Dedifferentiated amniotic fluid mesenchymal stem cell (primary cell): ENCODE results near the gene BCLAF1.
"Not testable (repeated sequence)": the region's sequence is repeated elsewhere in the genome, so short reads cannot be mapped to it uniquely, and the experiment has no call there.

ENCODE experiments used
- DNase-seq: peaks from one replicate; pipeline ENCODE4 v3.0.0-alpha.2; 2016; ENCODE audit errors: extremely low spot score

BCLAF1 gene

DNA sequence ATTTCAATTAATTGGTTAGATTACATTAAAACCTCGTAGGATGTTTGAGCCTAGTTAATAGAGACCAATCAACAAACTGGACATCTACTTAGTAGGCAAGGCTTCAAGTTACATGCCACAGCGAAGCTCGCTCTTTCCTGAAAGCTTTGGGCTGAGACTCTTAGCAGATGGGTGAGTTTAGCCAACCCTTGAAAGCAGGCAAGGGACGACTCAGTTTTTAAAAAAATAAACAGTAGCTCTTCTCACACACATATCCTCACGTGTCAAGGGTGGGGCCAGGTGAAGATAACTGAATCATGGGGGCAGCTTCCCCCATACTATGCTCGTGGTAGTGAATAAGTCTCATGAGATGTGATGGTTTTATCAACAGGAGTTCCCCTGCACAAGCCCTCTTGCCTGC lies 40.3 kb downstream of the BCLAF1 start:
- DNase-seq, result no peak

DNA sequence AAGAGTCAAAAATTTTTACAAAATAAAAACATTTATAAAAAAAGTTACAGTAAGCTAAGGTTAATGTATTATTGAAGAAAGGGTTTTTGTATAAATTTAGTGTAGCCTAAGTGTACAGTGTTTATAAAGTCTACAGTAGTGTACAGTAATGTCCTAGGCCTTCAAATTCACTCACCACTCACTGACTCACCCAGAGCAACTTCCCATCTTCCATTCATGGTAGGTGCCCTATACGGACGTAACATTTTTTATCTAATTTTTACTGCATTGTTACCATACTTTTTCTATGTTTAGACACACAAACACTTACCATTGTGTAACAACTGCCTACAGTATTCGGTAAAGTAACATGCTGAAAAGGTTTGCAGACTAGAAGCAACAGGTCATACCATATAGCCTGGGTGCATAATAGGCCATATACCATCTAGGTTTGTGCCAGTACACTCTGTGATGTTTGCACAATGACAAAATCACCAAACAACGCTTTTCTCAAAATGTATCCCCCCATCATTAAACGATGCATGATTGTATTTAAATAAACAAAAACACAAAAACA lies 45.5 kb downstream of the BCLAF1 start:
- no peak for DNase-seq

DNA sequence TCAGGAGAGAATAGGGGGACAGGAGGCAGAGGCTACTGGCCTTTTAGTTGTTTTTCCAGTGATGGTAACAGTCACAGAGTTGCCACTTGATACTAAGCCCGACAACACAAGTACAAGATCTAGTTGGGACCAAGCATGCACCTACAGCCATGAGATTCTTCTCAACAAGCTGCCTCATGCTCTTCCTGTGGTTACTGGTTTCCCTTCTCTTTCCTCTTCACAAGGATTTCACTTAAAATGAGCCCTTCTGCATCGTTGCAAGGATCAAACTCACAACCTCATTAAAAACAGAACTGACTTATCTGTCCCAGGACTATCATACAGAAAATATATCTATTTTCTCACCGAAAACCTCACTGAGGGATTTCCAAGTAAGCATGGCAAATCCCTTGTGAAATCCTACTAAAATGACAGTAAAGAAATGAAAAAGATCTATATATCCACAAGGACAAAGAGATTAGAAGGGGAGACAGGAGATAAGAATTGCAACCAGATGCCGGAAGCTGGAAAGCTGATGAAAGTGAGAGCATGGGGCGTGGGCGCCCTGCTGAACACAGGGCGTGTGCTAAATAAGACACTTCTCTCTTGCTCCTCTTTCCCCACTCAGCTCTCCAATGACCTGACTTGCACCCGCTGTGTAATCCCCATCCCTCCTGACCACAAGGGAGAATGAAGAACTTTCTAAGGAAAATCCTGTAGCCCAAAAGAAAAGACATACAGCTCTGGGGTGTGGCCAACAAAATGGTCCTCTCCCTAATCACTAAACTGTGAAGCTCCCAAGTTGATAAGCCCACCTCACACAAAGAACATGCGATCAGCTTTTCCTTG lies 53.0 kb downstream of the BCLAF1 start:
- no peak for DNase-seq

GRCh38 chr6:136235233-136235564 lies 54.4 kb downstream of the BCLAF1 start:
- DNase-seq, result no peak

GRCh38 chr6:136232701-136233100 lies 56.9 kb downstream of the BCLAF1 start:
- DNase-seq, result no peak

DNA sequence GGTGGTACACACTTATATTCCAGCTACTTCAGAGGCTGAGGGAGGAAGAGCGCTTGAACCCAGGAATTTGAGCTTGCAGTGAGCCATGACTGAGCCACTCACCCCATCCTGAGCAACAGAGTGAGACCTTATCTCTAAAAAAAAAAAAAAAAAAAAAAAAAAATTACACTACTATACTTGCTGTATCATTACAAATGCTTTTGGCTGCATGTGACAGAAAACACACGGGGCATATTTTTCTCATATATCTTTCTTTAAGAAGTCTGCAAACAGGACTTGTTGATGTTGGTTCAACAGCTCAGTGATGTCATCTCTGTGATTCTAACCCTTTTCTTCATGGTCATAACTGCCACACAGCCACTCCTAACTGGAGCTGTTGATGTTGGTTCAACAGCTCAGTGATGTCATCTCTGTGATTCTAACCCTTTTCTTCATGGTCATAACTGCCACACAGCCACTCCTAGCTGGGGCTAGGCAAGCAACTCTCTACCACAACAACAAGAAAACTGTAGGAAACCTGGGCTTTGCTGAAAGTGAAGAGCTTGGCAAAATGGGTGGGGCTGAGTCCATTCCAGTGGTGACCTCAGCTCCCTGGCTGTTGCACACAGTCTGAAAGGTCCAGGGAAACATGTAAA lies 59.3 kb downstream of the BCLAF1 start:
- no peak for DNase-seq

DNA sequence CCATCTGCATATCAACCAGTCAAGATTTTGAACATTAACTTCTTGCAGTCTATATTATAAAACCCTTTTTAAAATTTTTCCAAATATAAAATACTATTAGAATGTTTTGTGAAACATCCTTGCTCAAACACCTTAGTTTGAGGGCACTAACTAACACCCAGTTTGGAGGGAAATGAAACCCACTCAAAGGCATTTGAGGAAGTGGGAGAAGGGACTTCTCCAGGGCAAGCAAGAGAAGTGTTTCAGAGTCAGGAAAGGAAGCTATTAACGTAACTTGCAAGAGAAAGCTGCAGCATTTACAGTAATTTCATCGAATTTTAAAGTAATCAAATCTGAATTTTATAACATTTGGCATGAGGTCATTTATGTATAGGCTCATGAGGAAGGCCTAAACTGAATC lies 60.8 kb downstream of the BCLAF1 start:
- no peak for DNase-seq

- no peak for DNase-seq
Measured at GRCh38 chr6:136226674-136227377, 62.8 kb downstream of the BCLAF1 start.

GRCh38 chr6:136226027-136226673 lies 63.5 kb downstream of the BCLAF1 start:
- peak; percentile 47 for DNase-seq

GRCh38 chr6:136225496-136225895 lies 64.2 kb downstream of the BCLAF1 start:
- DNase-seq, result no peak

DNA sequence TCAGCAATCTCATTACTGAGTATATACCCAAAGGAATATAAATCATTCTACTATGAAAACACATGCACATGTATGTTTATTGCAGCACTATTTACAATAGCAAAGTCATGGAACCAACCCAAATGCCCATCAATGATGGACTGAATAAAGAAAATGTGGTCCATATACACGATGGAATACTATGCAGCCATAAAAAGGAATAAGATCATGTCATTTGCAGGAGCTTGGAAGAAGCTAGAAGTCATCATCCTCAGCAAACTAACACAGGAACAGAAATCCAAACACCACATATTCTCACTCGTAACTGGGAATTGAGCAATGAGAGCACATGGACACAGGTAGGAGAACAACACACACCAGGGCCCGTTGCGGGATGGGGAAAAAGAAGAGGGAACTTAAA lies 64.7 kb downstream of the BCLAF1 start:
- DNase-seq, result not testable (repeated sequence)

DNA sequence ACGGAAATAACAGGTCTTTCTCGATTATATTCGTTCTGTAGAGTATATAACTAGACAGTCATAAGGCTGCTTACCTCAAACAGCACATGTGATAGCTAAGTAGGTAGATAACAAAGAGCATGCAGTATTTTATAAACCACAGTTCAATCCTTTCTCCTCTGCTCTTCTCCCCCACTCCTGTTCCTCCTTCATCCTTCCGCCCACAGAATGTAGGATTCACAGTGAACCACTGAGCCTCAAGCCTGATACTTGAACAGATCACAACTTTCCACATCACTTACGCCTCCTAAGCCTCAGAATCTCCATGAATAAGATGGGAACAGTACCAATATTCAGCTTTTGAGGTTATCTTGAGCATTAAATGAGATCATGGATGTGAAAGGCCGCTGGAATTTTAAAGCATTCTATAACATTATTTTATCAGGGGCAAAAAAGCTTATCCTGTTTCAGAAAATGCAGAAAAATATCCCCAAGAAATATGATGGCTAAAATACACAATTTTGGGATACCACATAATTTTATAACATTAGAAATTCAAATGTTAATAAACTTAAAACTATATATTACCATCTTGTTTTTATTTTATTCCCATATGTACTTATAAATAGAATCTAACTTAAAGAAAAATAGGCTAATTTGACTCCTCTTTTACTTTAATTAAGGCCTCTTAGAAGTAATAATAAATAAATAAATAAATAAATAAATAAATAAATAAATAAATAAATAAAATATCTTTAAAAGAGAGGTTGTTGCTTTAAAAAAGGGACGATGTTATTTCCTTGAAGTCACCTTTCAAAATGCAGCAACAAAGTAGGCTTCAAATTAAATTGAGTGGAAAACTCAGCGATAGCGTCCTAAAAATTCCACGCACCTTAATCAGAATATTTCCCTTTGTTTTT lies 72.9 kb downstream of the BCLAF1 start:
- no peak for DNase-seq

DNA sequence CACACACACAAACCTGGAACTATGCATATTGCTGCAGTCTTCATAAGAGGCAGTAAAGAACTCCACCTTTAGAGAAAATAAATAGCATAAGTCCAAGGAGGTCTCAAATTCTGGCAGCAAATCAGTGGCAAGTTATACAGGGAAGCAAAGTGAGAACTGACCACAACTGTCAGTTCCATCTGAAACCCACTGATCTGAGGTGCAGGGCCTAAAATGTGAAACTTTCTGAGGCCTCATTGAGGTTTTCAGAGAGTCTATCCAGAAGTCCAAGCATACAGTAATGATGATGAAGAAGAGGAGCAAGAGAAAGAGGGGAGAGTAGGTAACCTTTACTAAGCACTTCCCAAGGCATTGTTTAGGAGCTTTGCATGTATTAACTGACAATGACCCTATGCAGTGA lies 75.8 kb downstream of the BCLAF1 start:
- DNase-seq, result no peak

DNA sequence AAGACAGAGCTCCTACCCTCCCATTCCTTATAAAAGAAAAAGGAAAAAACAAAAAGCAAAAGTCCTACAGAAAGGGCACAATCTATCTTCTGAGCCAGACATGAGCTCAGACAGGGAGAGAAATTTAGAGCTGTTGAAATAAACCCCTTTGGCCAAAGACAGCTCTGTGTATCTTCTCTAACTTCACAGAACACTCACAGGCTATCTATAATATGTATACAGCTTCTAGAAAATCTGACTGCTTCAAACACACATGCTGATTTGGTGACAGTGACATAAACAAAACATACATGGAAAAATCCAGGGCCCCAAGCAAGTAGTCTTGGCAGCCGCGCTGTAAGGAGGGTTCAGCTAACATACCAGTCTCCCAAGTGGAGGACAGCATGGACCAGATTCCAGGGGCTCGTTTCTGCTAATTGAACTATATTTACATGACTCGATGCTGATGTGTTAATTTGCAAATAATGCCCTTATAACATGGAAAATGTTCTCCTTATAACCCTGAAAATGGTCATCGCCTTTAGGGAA lies 76.6 kb downstream of the BCLAF1 start:
- no peak for DNase-seq

GRCh38 chr6:136212608-136213007 lies 77.0 kb downstream of the BCLAF1 start:
- no peak for DNase-seq

GRCh38 chr6:136210398-136211165 lies 79.1 kb downstream of the BCLAF1 start:
- DNase-seq, result no peak

- DNase-seq, result no peak
Measured at GRCh38 chr6:136209496-136209895, 80.2 kb downstream of the BCLAF1 start.

DNA sequence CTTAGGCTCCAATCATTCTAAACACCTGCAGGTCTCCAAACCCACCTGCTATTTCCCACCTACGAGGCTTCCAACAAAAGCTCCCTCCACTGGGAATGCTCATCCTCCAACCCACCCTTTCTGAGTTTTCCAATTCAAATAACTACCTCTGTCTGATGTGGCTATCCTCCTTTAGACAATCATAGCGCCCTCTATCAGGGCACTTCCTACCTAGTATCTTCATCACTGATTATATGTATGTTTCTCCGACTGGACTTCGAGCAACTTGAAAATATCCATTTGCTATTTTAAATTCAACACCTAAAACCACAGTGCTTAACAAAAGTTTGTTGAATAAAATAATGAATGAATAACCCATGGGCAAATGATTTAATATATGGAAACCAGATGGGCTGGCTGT lies 80.9 kb downstream of the BCLAF1 start:
- DNase-seq, result no peak
